Right cardiac atrium (tissue), 5 donors: ENCODE data around the gene CDK8. TPM values are rescaled to one million over a fixed set of nuclear protein-coding genes. Genes with fewer than 3 reads are reported as not detected.
A peak's percentile ranks its signal among the peaks of the same experiment; 100 is the strongest.

Experiments used
- ATAC-seq, 2 donors: fragments of 200-7000 bp; cut with Tn5 transposase; one replicate each; pipeline versions ENCODE4 v1.8.0 to v1.9.1; 2020; ENCODE audit warnings: moderate library complexity in 2 of 2, mild to moderate bottlenecking in 1 of 2
- DNase-seq, 3 donors: peaks; one replicate each; pipeline ENCODE4 v3.0.0-alpha.2; 2020
- H3K27ac ChIP-seq: one replicate; pipeline ENCODE4 v1.5.1; 2013; ENCODE audit warnings: mild to moderate bottlenecking, low read length, control low read depth, moderate library complexity
- H3K27me3 ChIP-seq: one replicate; pipeline ENCODE4 v1.6.1; 2013; ENCODE audit not compliant: control insufficient read depth, insufficient read depth
- H3K4me1 ChIP-seq: one replicate; pipeline ENCODE4 v1.6.1; 2013; ENCODE audit warnings: low read length; ENCODE audit not compliant: control insufficient read depth, insufficient read depth
- H3K4me3 ChIP-seq: one replicate; pipeline ENCODE4 v1.5.1; 2013; ENCODE audit warnings: low read length, control low read depth
- H3K9me3 ChIP-seq: one replicate; pipeline ENCODE4 v1.6.1; 2013; ENCODE audit warnings: low read length; ENCODE audit not compliant: control insufficient read depth
- WGBS: extraction: QIAGEN DNeasy Blood & Tissue Kit; methylation state at CpG from one replicate; pipeline ENCODE4 v1.1.7; 2013; 5-methylcytosine and 5-hydroxymethylcytosine counted together
- intact Hi-C, 4 donors: fragments of 100-400 bp; cut with DNase I; formaldehyde crosslinking; loops; one replicate each; pipeline versions ENCODE4 v1.11.0 to v1.14.0; 2022 to 2023
- polyA plus RNA-seq: library from polyadenylated mRNA; stranded (reverse); fragments of 200-250 nt; gene quantifications from one replicate; pipeline ENCODE4 v1.2.3, GENCODE V29; 2013
- total RNA-seq, 4 donors: library from RNA; stranded (reverse); fragmentation: NEBNext Ultra II Directional; extraction: Animal tissue kit (Norgen Biotek cat#: 25700); gene quantifications; one replicate each; pipeline ENCODE4 v1.2.1, GENCODE V29; 2021
- donor health status: healthy with polysubstance abuse.
- donor health status: DM: no; HTN: yes; CAD: no.
- donor health status: DM: no; HTN: no; CAD: no.
- donor health status: DM: no; HTN: yes; CAD: no; lungs with severe emphysema.
- donor health status: DM: yes; HTN: yes; CAD: no.

The CDK8 gene
- total and polyA plus RNA-seq, 5 donors, result 6.1 to 13.6 (median 11.4) TPM

GRCh38 chr13:26382366-26382765, 128.4 kb downstream of the CDK8 start:
- intact Hi-C loops, result no loop called here
- Histone ChIP-seq H3K4me3 (no peak overlapping the region), H3K27ac (no peak overlapping the region), H3K9me3 (no peaks in the 10 kb centered on the region), H3K4me1 (no peaks in the 10 kb centered on the region), H3K27me3 (no peaks in the 10 kb centered on the region)
- DNase-seq (no peak), ATAC-seq (no peak)
- 79% methylated on average over 2 of the region's 2 CpGs for WGBS

DNA sequence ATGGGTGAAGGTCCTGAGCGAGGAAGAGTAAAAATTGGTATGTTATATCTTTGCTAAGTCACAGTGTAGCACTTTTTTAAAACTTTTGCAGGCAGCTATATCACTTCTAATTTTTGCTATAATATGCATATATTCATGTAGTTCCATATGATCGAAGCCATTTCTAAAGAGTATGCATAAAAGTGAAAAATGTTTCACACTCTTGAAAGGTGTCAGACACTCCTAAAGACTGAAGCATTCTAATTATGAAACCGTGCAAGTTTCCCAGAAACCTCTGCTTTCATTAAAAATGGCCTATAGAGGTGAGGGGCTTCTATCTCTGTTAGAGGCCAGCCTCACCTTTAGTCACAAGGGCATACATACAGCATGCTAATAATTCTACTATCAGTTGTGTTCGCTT, 128.9 kb downstream of the CDK8 start:
- 88% methylated on average over 4 of the region's 4 CpGs for WGBS
- intact Hi-C loops, result no loop called here
- H3K9me3 ChIP-seq, result no peaks in the 10 kb centered on the region
- H3K27ac ChIP-seq, result no peak overlapping the region
- H3K4me3 ChIP-seq, result no peak overlapping the region
- H3K4me1 ChIP-seq, result no peaks in the 10 kb centered on the region
- no peak for DNase-seq
- no peak for ATAC-seq
- no peaks in the 10 kb centered on the region for H3K27me3 ChIP-seq

DNA sequence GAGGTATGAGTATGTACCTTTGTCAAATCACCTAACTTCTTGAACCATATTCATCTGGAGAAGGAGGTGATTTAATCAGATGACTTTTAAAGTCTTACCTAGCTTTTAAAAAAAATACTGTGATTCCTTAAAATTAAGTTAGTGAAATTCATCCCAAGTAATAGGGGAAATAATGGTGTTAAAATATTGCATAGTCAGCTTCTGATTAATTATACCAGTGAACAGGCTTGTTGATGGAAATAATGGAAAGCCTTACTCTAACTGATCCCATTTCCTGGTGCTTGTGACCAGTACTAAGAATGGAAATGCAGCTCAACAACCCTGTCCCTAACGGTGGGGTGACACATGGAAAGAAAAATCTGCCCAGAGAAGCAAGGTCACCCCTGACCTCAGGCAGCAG, 130.7 kb downstream of the CDK8 start:
- no peak overlapping the region for H3K27ac ChIP-seq
- 81% methylated on average over 1 of the region's 1 CpG for WGBS

GRCh38 chr13:26386026-26386425, 132.1 kb downstream of the CDK8 start:
- no peak for ATAC-seq
- intact Hi-C loops, result no loop called here

More for the DNA sequence above, 130.7 kb downstream of the CDK8 start:
- H3K27me3 ChIP-seq, result no peaks in the 10 kb centered on the region
- H3K9me3 ChIP-seq, result no peaks in the 10 kb centered on the region
- ATAC-seq, result no peak
- no peak for DNase-seq
- no peaks in the 10 kb centered on the region for H3K4me1 ChIP-seq
- H3K4me3 ChIP-seq, result no peak overlapping the region
- intact Hi-C loops, result no loop called here

DNA sequence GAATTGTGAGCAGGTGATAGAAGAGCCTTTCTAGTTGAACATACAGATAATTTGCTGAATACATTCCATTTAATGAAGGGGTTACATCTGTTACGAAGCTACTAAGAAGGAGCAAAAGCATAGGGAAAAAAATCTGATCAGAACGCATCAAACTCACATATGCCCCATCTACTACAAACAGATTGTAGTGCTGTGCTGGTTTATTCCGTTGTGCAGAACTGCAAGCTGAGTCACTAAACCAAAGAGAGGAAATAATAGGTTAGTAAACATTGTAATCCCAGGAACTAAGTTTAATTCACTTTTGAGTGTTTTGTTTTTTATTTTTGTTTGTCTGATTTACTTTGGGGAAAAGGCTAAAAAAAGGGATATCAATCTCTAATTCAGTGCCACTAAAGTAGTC, 136.3 kb downstream of the CDK8 start:
- no peaks in the 10 kb centered on the region for H3K27me3 ChIP-seq
- no peaks in the 10 kb centered on the region for H3K9me3 ChIP-seq
- DNase-seq (no peak), ATAC-seq (no peak)
- no peak overlapping the region for H3K4me3 ChIP-seq
- intact Hi-C loops, result no loop called here
- no peak overlapping the region for H3K27ac ChIP-seq
- WGBS, result 92% methylated on average over 3 of the region's 3 CpGs
- no peaks in the 10 kb centered on the region for H3K4me1 ChIP-seq

More at GRCh38 chr13:26386026-26386425, 132.1 kb downstream of the CDK8 start:
- Histone ChIP-seq H3K27me3 (no peaks in the 10 kb centered on the region), H3K9me3 (no peaks in the 10 kb centered on the region), H3K4me3 (no peak overlapping the region), H3K4me1 (no peaks in the 10 kb centered on the region), H3K27ac (no peak overlapping the region)
- 97% methylated on average over 1 of the region's 1 CpG for WGBS
- DNase-seq, result no peak

- Histone ChIP-seq H3K27me3 (no peaks in the 10 kb centered on the region), H3K27ac (no peak overlapping the region), H3K4me1 (no peaks in the 10 kb centered on the region), H3K4me3 (no peak overlapping the region), H3K9me3 (no peaks in the 10 kb centered on the region)
- intact Hi-C loops, result no loop called here
- no peak for DNase-seq
- WGBS, result 94% methylated on average over 1 of the region's 1 CpG
- ATAC-seq, result no peak
Observed at GRCh38 chr13:26400545-26400944, 146.6 kb downstream of the CDK8 start.

DNA sequence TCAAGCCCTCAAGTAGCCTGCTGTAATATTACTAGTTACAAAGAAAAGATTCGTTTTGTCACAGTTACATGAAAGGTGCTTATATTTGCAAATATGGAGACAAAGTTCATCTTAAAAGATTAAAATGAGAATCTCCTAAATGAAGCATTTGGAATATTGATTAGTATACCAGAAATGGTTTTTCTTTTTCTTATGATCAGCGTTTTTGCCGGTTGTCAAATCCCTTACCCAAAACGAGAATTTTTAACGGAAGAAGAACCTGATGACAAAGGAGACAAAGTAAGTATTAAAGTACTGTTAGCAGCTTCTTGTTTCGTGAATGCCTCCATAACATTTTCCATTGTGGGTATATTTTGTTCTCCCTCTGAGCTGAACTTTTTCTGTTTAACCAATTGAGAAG, 147.1 kb downstream of the CDK8 start:
- WGBS, result 96% methylated on average over 6 of the region's 6 CpGs
- Histone ChIP-seq H3K4me3 (no peak overlapping the region), H3K9me3 (no peaks in the 10 kb centered on the region), H3K4me1 (no peaks in the 10 kb centered on the region), H3K27ac (no peak overlapping the region), H3K27me3 (no peaks in the 10 kb centered on the region)
- DNase-seq, result no peak
- intact Hi-C loops, result no loop called here
- no peak for ATAC-seq

DNA sequence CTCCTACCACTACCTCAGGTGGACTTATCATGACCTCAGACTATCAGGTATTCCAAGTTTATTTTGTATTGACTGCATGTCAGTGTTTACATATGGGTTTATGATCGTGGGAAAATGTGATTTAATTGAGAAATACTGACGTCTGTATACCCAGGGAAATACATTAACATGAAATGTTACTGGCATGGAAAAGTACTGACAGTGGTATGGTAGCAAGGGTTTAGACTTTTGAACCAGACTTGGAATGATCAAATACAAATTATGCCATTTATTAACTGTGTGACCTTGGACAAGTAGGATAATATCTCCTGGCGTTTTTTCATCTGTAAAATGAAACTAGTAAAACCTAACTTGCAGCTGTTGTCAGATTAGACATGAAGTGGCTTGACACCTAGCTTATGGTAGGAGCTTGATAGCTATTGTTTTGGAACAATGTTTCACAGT, 147.7 kb downstream of the CDK8 start:
- Histone ChIP-seq H3K27me3 (no peaks in the 10 kb centered on the region), H3K27ac (no peak overlapping the region), H3K4me1 (no peaks in the 10 kb centered on the region), H3K4me3 (no peak overlapping the region), H3K9me3 (no peaks in the 10 kb centered on the region)
- intact Hi-C loops, result no loop called here
- WGBS, result 88% methylated on average over 3 of the region's 3 CpGs
- no peak for ATAC-seq
- no peak for DNase-seq

- DNase-seq (no peak), ATAC-seq (peak in 1 of 2 donors; percentile 21)
- H3K27me3 ChIP-seq, result no peaks in the 10 kb centered on the region
- no peak overlapping the region for H3K27ac ChIP-seq
- H3K4me3 ChIP-seq, result no peak overlapping the region
- intact Hi-C loops, result no loop called here
- no peaks in the 10 kb centered on the region for H3K4me1 ChIP-seq
- H3K9me3 ChIP-seq, result no peaks in the 10 kb centered on the region
- 82% methylated on average over 6 of the region's 6 CpGs for WGBS
Observed at GRCh38 chr13:26406791-26407190, 152.9 kb downstream of the CDK8 start.

DNA sequence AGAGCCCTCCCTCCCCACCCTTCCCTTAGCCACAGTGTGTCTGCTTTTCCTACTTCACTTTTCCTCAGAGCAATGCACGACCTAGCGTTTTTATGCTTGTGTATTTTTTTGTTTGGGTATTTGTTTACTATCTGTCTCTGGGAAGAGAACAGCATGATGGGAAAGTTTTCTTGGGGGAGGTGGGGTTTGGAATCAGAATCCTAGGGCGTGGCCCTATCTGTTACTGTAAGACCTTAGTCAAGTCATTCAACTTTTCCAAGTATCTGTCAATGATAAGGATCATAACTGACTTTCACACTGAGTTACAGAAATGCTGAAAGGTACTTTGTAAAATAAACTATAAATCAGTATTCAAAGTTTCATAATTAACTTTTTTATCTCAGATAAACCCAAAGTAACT, 157.3 kb downstream of the CDK8 start:
- no peak for ATAC-seq
- Histone ChIP-seq H3K9me3 (no peaks in the 10 kb centered on the region), H3K27me3 (no peaks in the 10 kb centered on the region), H3K4me3 (no peak overlapping the region), H3K27ac (no peak overlapping the region), H3K4me1 (no peaks in the 10 kb centered on the region)
- WGBS, result 79% methylated on average over 3 of the region's 3 CpGs
- no peak for DNase-seq
- intact Hi-C loops, result no loop called here

DNA sequence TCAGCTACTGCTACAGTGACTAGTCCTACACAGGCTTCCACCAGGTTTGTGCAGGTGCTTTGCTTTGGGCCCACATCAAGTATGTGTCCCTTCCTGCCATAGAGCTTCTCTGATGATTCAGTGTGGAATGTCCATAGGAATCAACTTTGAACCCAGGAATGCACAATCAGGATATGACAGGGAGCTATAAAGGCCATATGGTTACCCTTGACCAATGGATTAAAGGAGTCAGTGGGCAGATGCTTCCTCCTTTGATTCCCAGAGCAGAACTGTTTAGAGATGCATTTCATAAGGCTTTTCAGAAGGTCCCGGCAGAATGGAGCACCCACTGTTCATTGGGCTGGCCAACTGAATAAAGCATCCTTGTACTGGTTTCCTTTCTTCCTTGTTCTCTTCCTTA, 158.3 kb downstream of the CDK8 start:
- Histone ChIP-seq H3K27me3 (no peaks in the 10 kb centered on the region), H3K9me3 (no peaks in the 10 kb centered on the region), H3K4me3 (no peak overlapping the region), H3K4me1 (no peaks in the 10 kb centered on the region), H3K27ac (no peak overlapping the region)
- ATAC-seq (no peak), DNase-seq (no peak)
- intact Hi-C loops, result no loop called here
- WGBS, result 29% methylated on average over 1 of the region's 1 CpG

DNA sequence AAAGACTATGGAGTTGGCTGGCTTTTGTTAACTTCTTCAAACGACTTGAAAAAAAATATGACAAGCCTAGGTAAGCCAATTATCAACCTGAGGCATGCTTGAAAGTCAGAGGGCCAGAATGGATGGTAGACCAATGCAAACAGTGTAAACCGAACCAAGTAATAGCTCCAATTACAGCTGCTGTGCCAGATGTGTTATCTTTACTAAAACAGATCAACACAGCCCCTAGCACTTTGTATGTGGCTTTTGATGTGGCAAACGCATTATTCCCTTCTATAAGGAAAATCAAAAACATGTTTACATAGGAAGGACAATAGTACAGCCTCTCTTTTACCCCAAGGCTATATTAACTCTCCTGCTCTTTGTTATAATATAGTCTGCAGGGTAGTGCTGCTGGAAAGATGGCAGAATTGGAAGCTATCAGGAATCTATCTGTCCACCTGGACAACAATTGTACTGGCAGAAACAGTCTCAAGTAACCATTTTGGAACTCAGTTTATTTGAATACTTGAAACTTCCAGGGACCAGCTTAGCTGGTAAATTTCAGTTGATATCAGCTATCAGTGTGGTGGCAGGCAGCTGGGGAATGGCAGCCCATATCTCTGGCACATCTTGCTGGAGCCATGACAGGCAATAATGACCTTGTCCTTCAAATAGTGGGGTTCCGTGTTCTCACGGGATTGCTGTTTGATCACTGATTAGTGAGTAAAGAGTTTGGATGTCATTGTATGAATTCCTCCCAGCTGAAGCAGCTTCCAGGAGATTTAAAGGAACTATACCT, 159.2 kb downstream of the CDK8 start:
- DNase-seq (no peak), ATAC-seq (no peak)
- no peaks in the 10 kb centered on the region for H3K4me1 ChIP-seq
- H3K27me3 ChIP-seq, result no peaks in the 10 kb centered on the region
- H3K9me3 ChIP-seq, result no peaks in the 10 kb centered on the region
- no peak overlapping the region for H3K27ac ChIP-seq
- H3K4me3 ChIP-seq, result no peak overlapping the region
- 79% methylated on average over 5 of the region's 5 CpGs for WGBS
- intact Hi-C loops, result no loop called here
